GM21515 (cell line): Measurements from ENCODE around the gene ZNF618.

Experiments used
- ATAC-seq: cut with Tn5 transposase; IDR thresholded peaks from one replicate; pipeline ENCODE4 v1.9.1; 2021; ENCODE audit not compliant: unreplicated experiment

Gene ZNF618

GRCh38 chr9:114014044-114014443, 137.9 kb downstream of the ZNF618 start:
- ATAC-seq, result no peak

GRCh38 chr9:114015607-114016006, 139.5 kb downstream of the ZNF618 start:
- no peak for ATAC-seq

- no peak for ATAC-seq
Measured at GRCh38 chr9:114016101-114016500, 140.0 kb downstream of the ZNF618 start.

GRCh38 chr9:114016629-114017423, 140.7 kb downstream of the ZNF618 start:
- ATAC-seq, result no peak

GRCh38 chr9:114017741-114018715, 141.9 kb downstream of the ZNF618 start:
- no peak for ATAC-seq

GRCh38 chr9:114021578-114021977, 145.5 kb downstream of the ZNF618 start:
- ATAC-seq, result no peak

- ATAC-seq, result no peak
Measured at GRCh38 chr9:114023961-114024360, 147.9 kb downstream of the ZNF618 start.

GRCh38 chr9:114025196-114025753, 149.2 kb downstream of the ZNF618 start:
- ATAC-seq, result no peak

GRCh38 chr9:114025760-114026159, 149.7 kb downstream of the ZNF618 start:
- no peak for ATAC-seq

GRCh38 chr9:114026335-114026734, 150.2 kb downstream of the ZNF618 start:
- ATAC-seq, result no peak

GRCh38 chr9:114027159-114027862, 151.2 kb downstream of the ZNF618 start:
- no peak for ATAC-seq

- ATAC-seq, result no peak
Measured at GRCh38 chr9:114027863-114028465, 151.9 kb downstream of the ZNF618 start.

GRCh38 chr9:114028646-114029045, 152.5 kb downstream of the ZNF618 start:
- no peak for ATAC-seq

- no peak for ATAC-seq
Measured at GRCh38 chr9:114029311-114030170, 153.4 kb downstream of the ZNF618 start.

GRCh38 chr9:114030364-114030763, 154.3 kb downstream of the ZNF618 start:
- ATAC-seq, result no peak

GRCh38 chr9:114031037-114031630, 155.0 kb downstream of the ZNF618 start:
- ATAC-seq, result no peak

- no peak for ATAC-seq
Measured at GRCh38 chr9:114031948-114032840, 156.1 kb downstream of the ZNF618 start.
